HG03558 (cell line): ENCODE results near the gene NPBWR2.
"Not testable (repeated sequence)": the region's sequence is repeated elsewhere in the genome, so short reads cannot be mapped to it uniquely, and the experiment has no call there.

Experiments used
- ATAC-seq: cut with Tn5 transposase; IDR thresholded peaks from one replicate; pipeline ENCODE4 v1.9.1; 2021; ENCODE audit warnings: moderate number of reproducible peaks; ENCODE audit not compliant: unreplicated experiment; ENCODE audit errors: extremely low read depth

Gene NPBWR2

DNA sequence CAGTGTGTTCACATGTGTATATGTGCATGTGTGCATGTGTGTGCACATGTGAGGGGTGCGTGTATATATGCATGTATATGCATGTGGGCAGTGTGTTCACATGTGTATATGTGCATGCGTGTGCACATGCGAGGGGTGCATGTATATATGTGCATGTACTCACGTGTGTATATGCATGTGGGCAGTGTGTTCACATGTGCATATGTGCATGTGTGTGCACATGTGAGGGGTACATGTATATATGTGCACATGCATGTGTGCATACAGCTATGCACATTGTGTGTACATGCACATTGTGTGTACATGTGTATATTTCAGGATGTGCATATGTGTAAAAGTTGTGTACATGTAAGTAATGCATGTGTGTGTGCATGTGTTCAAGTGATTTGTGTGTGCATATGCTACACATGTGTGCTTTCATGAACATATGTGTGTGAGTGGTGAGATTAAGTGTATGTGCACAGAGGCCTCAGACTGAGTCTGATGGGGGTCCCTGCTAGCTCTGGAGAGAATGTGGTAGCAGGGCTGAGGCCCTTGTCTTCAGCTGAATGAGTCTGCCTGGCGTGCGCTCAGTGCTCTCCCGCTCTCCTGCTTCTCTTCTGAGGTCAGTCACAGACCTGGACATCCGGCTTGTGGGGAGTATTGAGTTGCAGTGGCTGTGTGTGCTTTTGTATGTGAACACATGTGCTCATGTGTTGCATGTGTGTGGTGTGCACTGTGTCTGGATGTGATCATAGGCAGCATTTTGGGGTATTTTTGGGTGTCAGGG lies 37.0 kb upstream of the NPBWR2 start:
- ATAC-seq: no peak

DNA sequence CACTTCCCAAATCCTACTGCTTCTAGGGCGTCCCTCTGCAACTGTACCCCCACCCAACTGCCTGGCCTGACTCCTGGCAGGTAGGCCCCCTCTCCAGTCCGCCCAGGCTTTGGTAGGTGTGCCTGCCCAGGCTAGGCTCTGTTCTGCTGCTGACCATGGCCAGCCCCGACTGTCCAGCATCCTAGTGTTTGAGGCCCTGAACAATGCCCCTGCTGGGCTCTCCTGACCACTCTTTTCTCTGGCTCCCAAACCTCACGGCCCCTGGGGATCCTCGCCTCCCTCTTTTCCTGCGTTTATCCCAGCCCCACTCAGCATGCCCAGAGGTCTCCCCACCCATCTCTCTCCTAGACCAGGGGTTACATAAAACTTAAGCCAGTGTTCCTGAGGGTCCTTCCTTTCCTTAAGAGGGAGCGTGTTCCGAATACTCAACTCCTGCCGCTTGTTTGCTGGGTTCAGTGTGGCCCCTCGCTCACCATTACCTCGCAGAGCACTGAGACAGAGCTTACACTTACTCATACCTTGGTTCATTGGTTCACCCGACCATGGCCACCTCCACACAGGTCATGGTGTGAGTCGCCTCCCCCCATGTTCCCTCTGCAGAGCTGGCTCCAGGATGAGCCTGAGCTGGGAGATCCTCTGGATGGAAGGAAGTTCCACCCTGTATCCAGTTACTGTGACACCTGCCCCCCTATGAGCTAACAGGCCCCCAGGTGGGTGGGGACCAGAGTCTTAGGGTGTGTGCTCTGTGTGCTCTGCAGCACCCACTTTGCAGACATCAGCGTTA lies 35.8 kb upstream of the NPBWR2 start:
- no peak for ATAC-seq

DNA sequence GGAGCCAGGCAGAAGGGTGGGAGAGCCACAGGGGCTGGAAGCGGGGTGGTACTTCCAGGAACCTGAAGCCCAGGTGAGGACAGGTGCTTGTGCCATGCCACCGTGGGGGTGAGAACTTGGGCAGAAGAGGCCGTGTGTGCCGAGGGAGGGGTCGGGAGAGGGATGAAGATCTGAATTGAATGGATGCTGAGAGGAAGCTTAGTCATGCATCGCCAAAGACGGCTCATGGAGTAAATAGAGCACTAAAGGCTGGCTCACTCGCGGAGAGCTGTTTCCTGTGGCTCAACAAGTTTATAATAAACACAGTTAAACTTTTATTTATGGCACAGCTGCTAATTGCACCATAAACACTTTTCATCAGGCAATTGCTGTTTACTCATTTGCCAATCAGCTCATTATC lies 35.2 kb upstream of the NPBWR2 start:
- no peak for ATAC-seq

DNA sequence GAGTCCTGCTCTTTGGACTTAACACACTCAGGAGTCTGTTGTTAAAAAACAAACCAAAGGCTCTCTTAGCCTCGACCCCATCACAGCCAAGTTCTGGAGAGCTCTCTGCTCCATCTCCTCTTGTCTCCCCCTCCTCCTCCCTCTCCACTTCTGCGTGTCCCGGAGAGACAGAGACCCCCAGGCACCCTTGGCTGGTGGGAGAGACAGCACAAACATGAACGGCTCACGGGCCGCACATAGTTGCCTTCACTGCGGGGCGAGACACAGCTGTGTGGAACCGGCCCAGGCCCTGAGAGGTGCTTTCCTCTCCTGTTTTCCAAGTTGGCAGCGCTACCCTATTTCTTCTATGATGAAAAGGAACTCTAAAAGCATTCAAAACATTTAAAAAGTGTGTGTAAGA lies 33.6 kb upstream of the NPBWR2 start:
- ATAC-seq: no peak

DNA sequence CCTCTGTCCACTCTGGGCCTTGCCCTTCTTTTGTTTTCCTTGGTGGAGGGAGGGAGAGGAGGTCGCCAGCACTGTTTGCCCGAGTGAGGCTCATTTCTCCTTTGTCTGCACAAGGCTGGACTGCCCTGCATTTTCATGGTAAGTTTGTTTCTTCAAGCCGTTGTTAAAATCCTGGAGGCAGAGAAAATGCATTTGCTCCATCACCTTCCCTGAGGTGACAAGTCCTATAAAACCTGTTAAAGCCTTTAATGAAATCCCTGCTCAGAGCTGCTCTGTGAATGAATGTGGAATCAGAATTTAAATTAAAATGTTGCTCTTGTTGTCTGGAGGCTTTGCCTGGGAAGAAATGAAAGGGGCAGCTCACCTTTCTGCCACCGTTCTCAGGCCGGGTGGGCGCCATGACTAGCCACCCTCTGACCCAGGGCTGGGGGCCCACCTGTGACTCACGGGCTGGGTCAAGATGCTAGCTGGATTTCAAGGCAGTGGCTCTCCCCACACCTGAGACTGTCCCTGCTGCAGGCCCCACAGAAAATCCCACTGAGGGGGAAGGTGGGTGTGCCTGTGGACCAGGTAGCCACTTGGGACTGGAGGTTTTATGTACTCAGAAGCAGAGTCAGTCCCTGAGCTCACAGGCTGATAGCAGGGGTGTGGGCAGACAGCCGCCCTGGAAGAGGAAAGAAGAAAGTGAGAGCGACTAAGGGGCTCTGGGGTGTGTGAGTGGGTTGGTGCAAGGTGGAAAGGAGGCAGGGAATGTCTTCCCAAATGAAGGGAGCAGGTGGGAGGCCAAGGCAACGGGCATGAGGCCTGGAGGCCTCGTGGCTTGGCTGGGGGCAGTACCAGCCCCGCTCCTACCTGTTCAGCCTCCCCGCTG lies 32.9 kb upstream of the NPBWR2 start:
- no peak for ATAC-seq

DNA sequence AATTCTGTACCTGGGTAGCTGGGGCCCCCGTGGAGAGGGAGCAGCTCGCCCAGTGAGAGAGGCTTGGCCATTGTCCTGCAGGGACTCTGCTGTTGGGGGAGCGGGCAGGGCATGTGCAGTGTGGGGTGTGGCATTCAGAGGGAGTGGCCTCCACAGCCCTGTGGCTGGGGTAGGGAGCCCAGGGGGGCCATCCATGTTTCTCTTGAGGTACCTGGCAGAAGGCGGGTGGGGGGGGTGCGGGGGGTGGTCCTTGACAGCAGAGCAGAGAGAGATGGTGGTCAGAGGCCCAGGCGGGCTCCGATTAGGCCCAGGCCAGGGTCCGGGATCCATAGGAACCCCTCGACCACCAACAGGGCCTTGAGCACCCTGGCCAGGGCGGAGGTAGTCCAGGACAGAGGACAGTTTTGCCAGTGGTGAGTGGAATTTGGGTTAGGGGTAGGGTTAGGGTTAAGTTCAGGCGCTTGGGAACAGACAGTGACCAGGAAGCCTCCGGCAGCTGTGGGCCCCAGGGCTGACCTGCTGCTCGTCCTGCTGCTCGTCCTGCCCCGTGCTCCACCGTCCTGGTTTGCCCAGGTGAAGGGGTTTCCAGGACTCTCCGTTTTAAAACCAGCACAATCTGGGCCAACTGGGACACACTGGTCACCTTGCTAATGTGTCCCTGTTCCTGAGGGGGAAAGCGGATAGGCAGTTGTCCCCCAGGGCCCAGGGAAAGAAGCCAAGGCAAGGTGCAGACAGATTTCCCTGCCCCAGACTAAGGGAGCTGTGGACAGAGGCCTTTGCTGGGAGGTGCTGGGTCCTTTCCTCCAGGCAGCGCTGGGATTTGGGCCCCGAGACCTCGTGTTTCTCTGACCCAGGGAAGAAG lies 32.1 kb upstream of the NPBWR2 start:
- no peak for ATAC-seq

DNA sequence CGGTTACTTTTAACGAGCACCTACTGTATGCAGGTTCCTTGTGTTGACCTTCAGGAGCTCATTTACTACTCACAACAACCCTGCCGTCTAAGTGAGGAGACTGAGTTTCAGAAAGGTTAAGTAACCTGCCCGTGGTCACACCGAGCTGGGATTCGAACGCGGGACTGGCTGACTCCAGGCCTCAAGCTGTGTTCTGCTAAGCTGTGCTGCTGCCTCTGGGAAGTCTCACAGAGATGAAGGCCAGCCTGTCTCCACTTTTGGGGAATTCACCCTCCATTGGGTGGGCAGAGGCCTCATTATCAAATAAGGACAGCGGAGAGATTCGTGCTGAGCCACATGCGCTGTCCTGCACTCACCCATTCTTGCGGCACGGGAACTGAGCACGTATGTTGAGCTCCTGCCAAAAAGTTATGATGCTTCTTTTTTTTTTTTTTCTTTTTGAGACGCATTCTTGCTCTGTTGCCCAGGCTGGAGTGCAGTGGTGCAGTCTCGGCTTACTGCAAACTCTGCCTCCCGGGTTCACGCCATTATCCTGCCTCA lies 31.0 kb upstream of the NPBWR2 start:
- ATAC-seq: no peak

DNA sequence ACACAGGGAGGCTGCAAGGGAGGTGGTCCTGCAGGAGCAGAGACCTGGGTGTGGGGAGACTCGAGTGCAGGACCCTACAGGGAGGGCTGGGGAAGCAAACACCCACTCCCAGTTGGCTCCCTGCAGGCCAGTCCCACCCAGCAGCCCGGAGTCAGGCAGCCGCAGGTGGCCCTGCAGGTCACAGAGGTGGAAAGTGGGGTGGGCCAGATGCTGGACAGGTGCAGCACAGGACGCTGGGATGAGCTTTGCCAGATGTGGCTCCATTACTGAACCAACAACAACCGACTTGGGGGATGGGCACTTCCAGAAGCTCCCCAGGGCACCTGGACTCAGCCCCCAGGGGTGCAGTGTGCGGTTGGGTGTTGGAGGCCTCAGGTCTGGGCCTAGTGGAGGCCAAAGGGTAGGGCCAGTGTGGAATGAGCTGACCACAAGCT lies 30.2 kb upstream of the NPBWR2 start:
- ATAC-seq: no peak

DNA sequence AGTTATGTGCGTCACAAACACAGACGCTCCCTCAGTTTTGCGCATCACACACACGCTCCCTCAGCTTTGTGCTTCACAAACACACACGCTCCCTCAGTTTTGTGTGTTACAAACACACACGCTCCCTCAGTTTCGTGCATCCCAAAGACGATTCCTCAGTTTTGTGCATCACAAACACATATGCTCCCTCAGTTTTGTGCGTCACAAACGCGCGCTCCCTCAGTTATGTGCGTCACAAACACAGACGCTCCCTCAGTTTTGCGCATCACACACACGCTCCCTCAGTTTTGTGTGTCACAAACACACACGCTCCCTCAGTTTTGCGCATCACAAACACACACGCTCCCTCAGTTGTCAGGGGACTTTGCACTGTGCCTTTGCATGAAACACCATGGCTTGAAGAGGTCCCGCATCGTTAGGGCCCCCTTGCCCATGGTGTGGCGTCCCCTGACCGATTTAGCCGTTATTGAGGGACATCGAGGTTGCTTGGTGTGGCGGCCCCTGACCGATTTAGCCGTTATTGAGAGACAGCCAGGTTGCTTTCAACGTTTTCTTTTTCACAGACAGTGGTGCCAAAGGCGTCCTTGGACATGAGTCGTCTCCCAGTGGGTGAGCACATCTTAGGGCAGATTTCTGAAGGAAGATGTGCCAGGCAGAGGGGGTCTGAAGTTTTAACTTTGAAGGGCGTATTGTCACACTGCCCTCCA lies 28.8 kb upstream of the NPBWR2 start:
- ATAC-seq: no peak

DNA sequence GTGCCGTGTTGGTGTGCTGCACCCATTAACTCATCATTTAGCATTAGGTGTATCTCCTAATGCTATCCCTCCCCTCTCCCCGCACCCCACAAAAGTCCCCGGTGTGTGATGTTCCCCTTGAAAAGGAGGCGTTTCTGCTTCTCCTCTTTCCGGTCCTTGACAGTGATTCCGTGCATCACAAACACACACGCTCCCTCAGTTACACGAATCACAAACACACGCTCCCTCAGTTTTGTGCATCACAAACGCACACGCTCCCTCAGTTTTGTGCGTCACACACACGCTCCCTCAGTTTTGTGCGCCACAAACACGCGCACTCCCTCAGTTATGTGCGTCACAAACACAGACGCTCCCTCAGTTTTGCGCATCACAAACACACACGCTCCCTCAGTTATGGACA lies 27.4 kb upstream of the NPBWR2 start:
- not testable (repeated sequence) for ATAC-seq

DNA sequence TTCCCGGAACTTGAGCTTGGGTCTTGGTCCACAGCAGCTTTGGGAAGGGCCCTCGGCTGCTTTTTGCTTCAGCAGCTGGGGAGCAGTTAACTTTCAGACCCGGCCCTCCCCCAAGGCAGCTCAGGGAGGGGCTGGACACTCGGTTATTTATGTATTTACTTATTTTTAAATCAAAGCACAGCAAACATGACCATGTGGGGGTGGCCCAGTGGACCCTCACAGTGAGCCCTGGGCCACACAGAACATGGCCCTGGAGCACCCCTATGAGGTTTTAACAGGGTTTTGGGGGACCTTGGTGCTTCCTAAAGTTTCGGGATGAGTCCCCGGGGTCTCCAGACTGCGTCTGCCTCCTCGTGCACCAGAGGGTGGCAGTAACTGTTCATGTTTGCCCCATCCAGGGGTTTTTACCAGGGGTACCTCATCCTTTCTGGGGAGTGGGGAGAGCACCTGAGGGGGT lies 26.6 kb upstream of the NPBWR2 start:
- no peak for ATAC-seq

DNA sequence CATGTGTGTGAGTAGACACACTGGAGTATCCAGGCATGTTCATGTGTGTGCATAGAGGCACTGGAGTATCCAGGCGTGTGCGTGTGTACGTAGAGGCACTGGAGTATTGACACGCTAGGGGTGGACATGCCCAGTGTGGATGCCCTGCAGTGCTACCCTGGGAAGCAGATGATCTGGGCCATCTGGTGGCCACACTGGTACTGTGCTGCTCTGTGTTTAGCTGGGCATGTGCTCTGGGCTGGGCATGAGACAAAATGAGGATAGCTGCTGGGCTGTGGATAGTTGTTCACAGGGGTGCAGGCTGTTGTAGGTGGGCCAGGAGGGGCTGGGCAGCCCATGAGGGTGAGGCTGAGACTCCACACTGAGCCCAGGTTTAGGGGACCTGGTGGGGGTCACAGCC lies 24.0 kb upstream of the NPBWR2 start:
- no peak for ATAC-seq

DNA sequence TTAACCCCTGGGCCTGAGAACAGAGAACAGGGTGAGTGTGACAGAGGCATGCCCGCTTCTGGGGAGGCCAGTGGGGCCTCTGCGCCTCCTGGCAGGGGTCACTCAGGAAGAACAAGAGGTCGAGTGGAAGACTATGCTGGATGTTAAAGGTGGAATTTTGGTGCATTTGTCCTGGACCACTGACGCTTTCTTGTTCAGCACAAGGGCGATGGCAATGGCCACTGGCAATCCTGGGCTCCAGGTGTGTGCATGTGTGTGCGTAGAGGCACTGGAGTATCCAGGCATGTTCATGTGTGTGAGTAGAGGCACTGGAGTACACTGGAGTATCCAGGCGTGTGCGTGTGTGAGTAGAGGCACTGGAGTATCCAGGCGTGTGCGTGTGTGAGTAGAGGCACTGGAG lies 23.5 kb upstream of the NPBWR2 start:
- no peak for ATAC-seq

DNA sequence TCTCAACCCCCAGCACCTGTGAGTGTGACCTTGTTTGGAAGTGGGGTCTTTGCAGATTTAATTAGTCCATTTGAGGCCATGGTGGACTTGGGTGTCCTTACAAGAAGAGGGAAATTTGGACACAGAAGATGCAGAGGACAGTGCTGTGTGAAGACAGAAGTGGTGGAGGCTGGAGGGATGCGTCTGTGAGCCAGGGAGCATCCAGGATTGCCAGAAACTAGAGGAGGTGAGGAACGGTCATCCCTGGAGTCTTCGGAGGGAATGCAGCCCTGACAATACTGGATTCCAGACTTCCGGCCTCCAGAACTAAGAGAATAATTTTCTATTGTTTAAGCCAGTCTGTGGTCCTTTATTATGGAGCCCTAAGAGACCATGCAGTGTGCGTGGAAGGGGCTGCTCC lies 22.9 kb upstream of the NPBWR2 start:
- no peak for ATAC-seq

DNA sequence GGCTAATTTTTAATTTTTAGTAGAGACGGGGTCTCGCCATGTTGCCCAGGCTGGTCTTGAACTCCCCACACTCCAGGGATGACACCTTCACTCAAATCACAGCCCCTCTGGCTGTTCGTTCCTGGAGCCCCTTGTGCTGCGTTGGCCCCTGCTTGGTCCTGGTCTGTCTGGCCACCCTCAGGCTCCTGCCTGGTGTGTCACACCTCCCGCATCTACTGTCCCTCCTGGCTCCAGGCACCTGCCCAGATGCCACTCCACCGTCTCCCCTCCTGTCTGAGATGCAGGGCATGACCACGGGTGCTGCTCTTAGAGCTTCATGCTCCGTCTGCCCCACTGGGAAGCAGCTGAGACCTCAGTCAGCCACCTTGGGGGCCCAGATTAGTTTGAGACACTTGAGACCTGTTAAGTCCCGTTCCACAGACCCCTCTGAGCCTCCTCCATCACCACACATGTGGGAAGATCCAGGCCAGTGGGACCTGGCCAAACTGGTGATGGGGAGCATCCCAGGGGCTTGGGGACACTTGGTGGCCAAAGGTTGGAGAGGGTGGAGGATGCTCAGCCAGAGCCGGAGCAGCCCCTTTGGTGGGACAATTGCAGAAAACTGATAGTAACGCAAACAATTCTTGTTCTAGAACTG lies 21.9 kb upstream of the NPBWR2 start:
- ATAC-seq: no peak

DNA sequence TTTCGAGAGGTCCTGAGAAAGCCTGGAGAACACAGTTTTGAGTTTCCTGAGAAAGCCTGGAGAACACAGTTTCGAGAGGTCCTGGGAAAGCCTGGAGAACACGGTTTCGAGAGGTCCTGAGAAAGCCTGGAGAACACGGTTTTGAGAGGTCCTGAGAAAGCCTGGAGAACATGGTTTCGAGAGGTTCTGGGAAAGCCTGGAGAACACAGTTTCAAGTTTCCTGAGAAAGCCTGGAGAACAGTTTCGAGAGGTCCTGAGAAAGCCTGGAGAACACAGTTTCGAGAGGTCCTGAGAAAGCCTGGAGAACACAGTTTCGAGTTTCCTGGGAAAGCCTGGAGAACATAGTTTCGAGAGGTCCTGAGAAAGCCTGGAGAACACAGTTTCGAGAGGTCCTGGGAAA lies 16.2 kb upstream of the NPBWR2 start:
- ATAC-seq: not testable (repeated sequence)

DNA sequence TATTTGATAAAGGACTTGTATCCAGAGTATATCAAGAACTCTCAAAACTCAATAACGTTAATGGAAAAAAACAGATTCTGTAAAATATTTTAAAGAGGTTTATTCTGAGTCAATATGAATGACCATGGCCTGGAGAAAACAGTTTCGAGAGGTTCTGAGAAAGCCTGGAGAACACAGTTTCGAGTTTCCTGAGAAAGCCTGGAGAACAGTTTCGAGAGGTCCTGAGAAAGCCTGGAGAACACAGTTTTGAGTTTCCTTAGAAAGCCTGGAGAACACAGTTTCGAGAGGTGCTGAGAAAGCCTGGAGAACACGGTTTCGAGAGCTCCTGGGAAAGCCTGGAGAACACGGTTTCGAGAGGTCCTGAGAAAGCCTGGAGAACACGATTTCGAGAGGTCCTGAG lies 15.6 kb upstream of the NPBWR2 start:
- ATAC-seq: not testable (repeated sequence)

DNA sequence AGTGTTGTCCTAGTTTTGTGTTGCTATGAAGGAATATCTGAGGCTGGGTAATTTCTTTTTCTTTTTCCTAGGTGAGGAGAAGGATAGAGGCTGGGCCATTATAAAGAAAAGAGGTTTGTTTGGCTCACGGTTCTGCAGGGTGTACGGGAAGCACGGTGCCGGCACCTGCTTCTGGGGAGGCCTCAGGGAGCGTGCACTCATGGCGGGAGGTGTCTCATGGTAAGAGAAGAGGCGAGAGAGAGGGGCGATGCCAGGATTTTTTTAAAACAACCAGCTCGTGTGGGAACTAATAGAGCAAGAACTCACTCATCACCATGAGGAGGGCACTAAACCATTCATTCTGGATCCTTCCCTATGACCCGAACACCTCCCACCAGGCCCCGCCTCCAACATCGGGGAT lies 14.2 kb upstream of the NPBWR2 start:
- no peak for ATAC-seq
